NCI-H526 treated with DMSO at 0.1 percent for 48 hours (cell line): ENCODE results near the gene ATR.
"Not testable (repeated sequence)": the region's sequence is repeated elsewhere in the genome, so short reads cannot be mapped to it uniquely, and the experiment has no call there.

ENCODE experiments used
- DNase-seq: peaks from one replicate; lab custom pipeline; 2025; lab: John Stamatoyannopoulos, UW

The ATR gene

GRCh38 chr3:142447852-142448823 is 130.4 kb downstream of the ATR start, which contains the start of gene XRN1:
Gene XRN1 (minus strand): TSS chr3:142448037. CDS start chr3:142447944, 93 bp downstream.
- peak; percentile 72 for DNase-seq

GRCh38 chr3:142447301-142447851 is 131.2 kb downstream of the ATR start:
- peak; percentile 52 for DNase-seq

DNA sequence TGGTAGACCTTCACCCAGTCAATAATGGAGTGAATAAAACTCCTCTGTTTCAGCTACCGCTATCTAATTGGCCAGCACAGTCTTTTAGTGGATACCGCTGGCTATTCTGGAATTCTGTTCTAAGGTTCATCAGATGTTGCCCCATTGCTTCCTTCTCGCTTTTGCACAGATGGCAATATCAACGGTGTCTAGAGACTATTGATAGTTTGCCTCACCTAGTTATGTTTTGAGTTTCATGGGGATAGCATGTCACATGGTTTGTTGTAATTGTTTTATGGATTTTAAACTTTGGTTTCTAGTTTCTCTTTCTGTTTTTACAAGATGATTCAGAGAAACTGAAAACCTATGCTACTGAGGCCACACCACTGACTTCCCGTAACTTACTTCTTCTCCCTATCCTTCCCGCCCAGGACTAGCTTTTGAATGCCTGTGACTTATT is 132.7 kb downstream of the ATR start:
- no peak for DNase-seq

GRCh38 chr3:142444343-142444742 is 134.2 kb downstream of the ATR start:
- no peak for DNase-seq

DNA sequence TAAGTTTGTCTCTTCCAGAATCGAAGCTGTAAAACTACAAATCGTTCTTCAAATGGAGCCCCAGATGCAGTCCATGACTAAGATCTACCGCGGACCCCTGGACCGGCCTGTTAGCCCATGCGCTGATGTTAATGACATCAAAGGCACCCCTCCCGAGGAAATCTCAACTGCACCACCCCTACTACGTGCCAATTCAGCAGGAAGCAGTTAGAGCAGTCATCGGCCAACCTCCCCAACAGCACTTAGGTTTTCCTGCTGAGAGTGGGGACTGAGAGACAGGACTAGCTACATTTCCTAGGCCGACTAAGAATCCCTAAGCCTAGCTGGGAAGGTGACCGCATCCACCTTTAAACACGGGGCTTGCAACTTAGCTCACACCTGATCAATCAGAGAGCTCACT is 135.5 kb downstream of the ATR start:
- DNase-seq, result not testable (repeated sequence)

DNA sequence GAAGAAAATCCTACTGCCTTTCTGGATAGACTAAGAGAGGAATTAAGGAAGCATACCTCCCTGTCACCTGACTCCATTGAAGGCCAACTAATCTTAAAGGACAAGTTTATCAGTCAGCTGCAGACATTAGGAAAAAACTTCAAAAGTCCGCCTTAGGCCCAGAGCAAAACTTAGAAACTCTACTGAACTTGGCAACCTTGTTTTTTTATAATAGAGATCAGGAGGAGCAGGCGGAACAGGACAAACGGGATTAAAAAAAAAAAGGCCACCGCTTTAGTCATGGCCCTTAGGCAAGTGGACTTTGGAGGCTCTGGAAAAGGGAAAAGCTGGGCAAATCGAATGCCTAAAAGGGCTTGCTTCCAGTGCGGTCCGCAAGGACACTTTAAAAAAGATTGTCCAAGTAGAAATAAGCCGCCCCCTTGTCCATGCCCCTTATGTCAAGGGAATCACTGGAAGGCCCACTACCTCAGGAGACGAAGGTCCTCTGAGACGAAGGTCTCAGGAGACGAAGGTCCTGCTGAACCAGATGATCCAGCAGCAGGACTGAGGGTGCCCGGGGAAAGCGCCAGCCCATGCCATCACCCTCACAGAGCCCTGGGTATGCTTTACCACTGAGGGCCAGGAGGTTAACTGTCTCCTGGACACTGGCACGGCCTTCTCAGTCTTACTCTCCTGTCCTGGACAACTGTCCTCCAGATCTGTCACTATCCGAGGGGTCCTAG is 138.9 kb downstream of the ATR start:
- not testable (repeated sequence) for DNase-seq

- not testable (repeated sequence) for DNase-seq
Measured at GRCh38 chr3:142438096-142438495, 140.4 kb downstream of the ATR start.

GRCh38 chr3:142436951-142437585 is 141.5 kb downstream of the ATR start:
- DNase-seq, result no peak

GRCh38 chr3:142434503-142434902 is 144.0 kb downstream of the ATR start:
- no peak for DNase-seq

GRCh38 chr3:142433110-142433509 is 145.4 kb downstream of the ATR start:
- no peak for DNase-seq

DNA sequence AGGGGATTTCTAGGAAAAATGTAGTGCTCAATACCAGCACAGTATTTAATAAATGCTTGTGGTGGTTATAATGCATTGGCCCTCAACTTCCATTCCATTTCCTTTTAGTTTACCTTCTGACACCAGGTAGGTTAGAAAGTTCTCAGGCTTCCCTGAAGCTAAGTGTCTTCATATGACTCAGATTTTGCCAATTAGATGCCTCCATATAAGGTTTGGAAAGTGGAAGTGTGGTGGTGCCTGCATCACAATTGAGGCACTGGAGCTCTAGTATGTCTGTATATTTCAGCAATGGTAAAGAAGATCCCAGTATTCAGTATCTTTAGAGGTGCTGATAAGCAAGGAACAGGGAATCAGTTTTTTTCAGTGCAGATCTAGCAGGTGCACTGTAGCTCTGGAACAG is 149.0 kb downstream of the ATR start:
- DNase-seq, result no peak

GRCh38 chr3:142424754-142425153 is 153.8 kb downstream of the ATR start:
- DNase-seq, result no peak

GRCh38 chr3:142418926-142419592 is 159.5 kb downstream of the ATR start:
- no peak for DNase-seq

GRCh38 chr3:142417302-142417701 is 161.2 kb downstream of the ATR start:
- DNase-seq, result no peak

DNA sequence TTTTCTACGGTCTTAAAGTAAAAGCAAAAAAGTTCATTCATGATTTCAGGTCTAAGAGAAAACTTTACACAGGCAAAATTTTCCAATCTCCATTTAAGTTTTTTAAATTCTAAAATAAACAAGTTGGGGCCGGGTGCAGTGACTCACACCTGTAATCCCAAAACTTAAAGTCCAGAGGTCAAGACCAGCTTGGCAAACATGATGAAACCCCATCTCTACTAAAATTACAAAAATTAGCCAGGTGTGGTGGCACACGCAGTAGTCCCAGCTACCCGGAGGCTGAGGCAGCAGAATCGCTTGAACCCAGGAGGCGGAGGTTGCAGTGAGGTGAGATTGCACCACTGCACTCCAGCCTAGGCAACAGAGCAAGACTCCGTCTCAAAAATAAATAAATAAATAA is 178.0 kb downstream of the ATR start:
- not testable (repeated sequence) for DNase-seq
